Activated naive CD8-positive, alpha-beta T cell treated with anti-CD3 and anti-CD28 coated beads, Interleukin-2, amount 10 ng/mL, durations not matched to agents 7 days and 5 days (primary cell): Measurements from ENCODE around the gene DNPEP. TPM values are rescaled to one million over a fixed set of nuclear protein-coding genes. Genes with fewer than 3 reads are reported as not detected.

ENCODE experiments used
- ATAC-seq: fragments of 150-1000 bp; cut with Tn5 transposase; one replicate; pipeline ENCODE4 v1.10.0; 2021; ENCODE audit warnings: low read depth, moderate library complexity
- POLR2A ChIA-PET: fragments of 350-600 bp; sonication (Branson Sonifier 250); formaldehyde crosslinking; loops from one replicate; lab custom pipeline; 2021; ENCODE audit warnings: antibody characterized with exemption; lab: Charles Lee
- DNase-seq: peaks from one replicate; pipeline ENCODE4 v3.0.0; 2021
- H3K27ac Mint-ChIP-seq: one replicate; pipeline ENCODE4 v1.8.0; 2022; ENCODE audit warnings: mild to moderate bottlenecking, mixed read lengths
- H3K27me3 Mint-ChIP-seq: one replicate; pipeline ENCODE4 v1.8.0; 2022; ENCODE audit warnings: mild to moderate bottlenecking, moderate library complexity, mixed read lengths
- H3K36me3 Mint-ChIP-seq: one replicate; pipeline ENCODE4 v1.8.0; 2021; ENCODE audit warnings: mild to moderate bottlenecking, mixed read lengths
- H3K4me1 Mint-ChIP-seq: one replicate; pipeline ENCODE4 v1.8.0; 2021; ENCODE audit warnings: mixed read lengths
- H3K4me3 Mint-ChIP-seq: one replicate; pipeline ENCODE4 v1.8.0; 2022; ENCODE audit warnings: mild to moderate bottlenecking, moderate library complexity, mixed read lengths
- H3K9me3 Mint-ChIP-seq: one replicate; pipeline ENCODE4 v1.8.0; 2021; ENCODE audit warnings: mixed read lengths
- total RNA-seq, 2 experiments: library from RNA; stranded (reverse); gene quantifications; one replicate each; pipeline ENCODE4 v1.2.3, GENCODE V29; 2021

The DNPEP gene
- total RNA-seq, 2 experiments from 2014 or later, result 63.2 to 69.0 TPM

DNA sequence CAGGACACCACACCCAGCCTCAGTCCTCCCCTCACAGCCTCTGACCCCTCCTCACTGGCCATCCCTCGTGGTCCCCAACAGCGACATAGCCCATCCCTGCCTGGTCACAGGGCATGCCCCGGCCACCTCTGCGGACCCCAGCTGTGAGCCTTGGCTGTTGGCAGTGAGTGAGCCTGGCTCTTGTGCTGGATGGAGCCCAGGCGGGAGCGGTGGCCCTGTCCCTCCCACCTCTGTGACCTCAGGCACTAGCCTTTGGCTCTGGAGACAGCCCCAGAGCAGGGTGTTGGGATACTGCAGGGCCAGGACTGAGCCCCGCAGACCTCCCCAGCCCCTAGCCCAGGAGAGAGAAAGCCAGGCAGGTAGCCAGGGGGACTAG is 38.3 kb upstream of the DNPEP start:
- Mint-ChIP-seq H3K36me3 (no peaks in the 10 kb centered on the region), H3K4me1 (no peaks in the 10 kb centered on the region), H3K9me3 (no peaks in the 10 kb centered on the region), H3K27ac (no peak overlapping the region), H3K4me3 (no peak overlapping the region), H3K27me3 (peaks cover 30% of the 10 kb centered on the region)
- DNase-seq, result no peak
- POLR2A ChIA-PET, result no interaction called here
- no peak for ATAC-seq

- Mint-ChIP-seq H3K36me3 (no peaks in the 10 kb centered on the region), H3K4me1 (no peaks in the 10 kb centered on the region), H3K4me3 (no peak overlapping the region), H3K9me3 (no peaks in the 10 kb centered on the region), H3K27ac (no peak overlapping the region), H3K27me3 (peaks cover 34% of the 10 kb centered on the region)
- DNase-seq, result no peak
- POLR2A ChIA-PET, result no interaction called here
- ATAC-seq, result no peak
Observed at GRCh38 chr2:219425238-219426067, 37.7 kb upstream of the DNPEP start.

DNA sequence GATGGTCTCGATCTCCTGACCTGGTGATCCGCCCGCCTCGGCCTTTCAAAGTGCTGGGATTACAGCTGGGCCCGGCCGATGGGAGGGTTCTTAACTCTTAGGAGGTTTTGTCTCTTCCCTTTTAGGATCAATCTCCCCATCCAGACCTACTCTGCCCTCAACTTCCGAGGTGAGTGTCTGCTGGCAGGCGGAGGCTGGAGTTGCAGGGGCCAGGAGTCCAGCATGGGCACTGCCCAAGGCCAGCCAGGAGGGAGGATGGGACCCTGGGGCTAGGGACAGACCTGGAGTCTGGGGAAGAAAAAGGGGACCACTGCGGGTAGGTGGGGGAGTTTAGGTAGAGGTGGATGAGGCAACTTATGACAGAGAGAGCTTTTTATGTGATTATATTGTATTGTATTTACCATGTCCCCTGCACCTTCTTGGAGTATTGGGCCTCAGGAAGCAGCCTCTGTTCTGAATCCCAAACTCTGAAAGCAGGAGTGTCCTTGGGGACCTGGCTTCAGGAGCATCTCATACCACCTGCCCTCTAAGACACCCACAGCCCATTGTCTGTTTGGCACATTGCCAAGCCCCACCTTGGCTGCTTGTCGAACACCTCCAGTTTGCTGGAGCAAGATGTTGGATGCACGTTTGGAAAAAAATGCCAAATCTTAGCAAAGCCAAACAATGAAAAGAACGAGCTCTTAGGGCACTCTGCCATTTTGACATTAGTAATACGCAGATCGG is 36.1 kb upstream of the DNPEP start:
- Mint-ChIP-seq H3K4me1 (peaks cover 2% of the 10 kb centered on the region), H3K36me3 (no peaks in the 10 kb centered on the region), H3K27me3 (peaks cover 44% of the 10 kb centered on the region), H3K27ac (no peak overlapping the region), H3K9me3 (no peaks in the 10 kb centered on the region), H3K4me3 (no peak overlapping the region)
- ATAC-seq (no peak), DNase-seq (no peak)
- POLR2A ChIA-PET, result no interaction called here

DNA sequence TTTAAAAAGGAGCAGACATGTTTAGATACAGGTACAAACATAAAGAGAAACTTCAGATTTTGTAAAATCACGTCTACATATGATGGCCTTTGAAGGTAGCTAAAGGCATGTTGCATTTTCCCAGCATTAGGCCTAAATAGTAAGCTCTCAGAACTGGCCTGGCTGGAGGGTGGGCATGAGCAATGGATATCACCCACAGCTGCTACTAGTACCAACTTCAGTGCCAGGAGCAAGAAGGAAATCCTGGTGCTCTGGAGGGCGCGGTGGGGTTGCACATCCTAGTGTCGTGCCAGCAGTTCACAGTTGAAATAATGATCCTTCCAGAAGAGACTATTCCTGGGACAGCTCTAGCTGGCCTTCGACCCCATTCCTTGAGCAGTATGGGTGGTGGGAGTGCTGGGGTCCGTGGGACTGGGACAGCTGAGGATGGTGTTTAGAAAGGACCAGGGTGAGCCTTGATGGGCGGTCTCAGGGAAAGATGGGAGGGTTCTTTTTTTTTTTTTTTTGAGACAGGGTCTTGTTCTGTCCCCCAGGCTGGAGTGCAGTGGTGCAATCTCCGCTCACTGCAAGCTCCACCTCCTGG is 35.3 kb upstream of the DNPEP start:
- Mint-ChIP-seq H3K9me3 (no peaks in the 10 kb centered on the region), H3K36me3 (no peaks in the 10 kb centered on the region), H3K4me1 (peaks cover 2% of the 10 kb centered on the region), H3K27ac (no peak overlapping the region), H3K4me3 (no peak overlapping the region), H3K27me3 (peaks cover 43% of the 10 kb centered on the region)
- no peak for DNase-seq
- no peak for ATAC-seq
- POLR2A ChIA-PET, result no interaction called here

DNA sequence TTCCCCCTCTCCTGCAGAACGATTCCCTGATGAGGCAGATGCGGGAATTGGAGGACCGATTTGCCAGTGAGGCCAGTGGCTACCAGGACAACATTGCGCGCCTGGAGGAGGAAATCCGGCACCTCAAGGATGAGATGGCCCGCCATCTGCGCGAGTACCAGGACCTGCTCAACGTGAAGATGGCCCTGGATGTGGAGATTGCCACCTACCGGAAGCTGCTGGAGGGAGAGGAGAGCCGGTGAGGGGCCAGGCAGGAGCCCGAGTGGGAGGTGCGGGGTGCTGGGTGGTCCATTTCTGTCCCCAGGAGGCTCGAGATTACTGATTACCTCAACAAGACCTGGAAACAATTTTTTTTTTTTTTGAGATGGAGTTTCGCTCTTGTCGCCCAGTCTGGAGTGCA is 33.6 kb upstream of the DNPEP start:
- Mint-ChIP-seq H3K9me3 (no peaks in the 10 kb centered on the region), H3K4me3 (no peak overlapping the region), H3K27ac (no peak overlapping the region), H3K4me1 (peaks cover 2% of the 10 kb centered on the region), H3K36me3 (no peaks in the 10 kb centered on the region), H3K27me3 (peaks cover 31% of the 10 kb centered on the region)
- no peak for ATAC-seq
- POLR2A ChIA-PET, result no interaction called here
- DNase-seq, result no peak

DNA sequence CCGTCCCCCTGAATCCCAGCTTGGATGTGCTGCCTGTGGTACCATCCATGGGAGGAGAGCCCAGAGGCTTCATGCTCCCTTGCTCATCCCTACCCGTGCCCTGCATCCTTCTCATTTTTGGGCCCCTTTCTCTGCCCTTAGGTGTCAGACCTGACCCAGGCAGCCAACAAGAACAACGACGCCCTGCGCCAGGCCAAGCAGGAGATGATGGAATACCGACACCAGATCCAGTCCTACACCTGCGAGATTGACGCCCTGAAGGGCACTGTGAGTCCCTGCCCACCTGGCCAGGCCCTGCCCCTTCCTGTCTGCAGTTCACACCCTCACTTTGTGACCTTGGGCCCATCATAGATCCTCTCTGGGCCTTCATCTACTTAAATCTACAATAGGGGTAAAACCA is 33.0 kb upstream of the DNPEP start:
- no peak overlapping the region for H3K4me3 Mint-ChIP-seq
- ATAC-seq, result no peak
- POLR2A ChIA-PET, result no interaction called here
- H3K27ac Mint-ChIP-seq, result no peak overlapping the region
- H3K4me1 Mint-ChIP-seq, result peaks cover 2% of the 10 kb centered on the region
- H3K27me3 Mint-ChIP-seq, result peaks cover 33% of the 10 kb centered on the region
- H3K36me3 Mint-ChIP-seq, result no peaks in the 10 kb centered on the region
- no peaks in the 10 kb centered on the region for H3K9me3 Mint-ChIP-seq
- no peak for DNase-seq

- Mint-ChIP-seq H3K9me3 (no peaks in the 10 kb centered on the region), H3K4me1 (peaks cover 2% of the 10 kb centered on the region), H3K27ac (no peak overlapping the region), H3K36me3 (no peaks in the 10 kb centered on the region), H3K4me3 (no peak overlapping the region), H3K27me3 (peaks cover 41% of the 10 kb centered on the region)
- ATAC-seq (peak; percentile 32), DNase-seq (no peak)
- POLR2A ChIA-PET, result no interaction called here
Observed at GRCh38 chr2:219419331-219420197, 31.9 kb upstream of the DNPEP start.

DNA sequence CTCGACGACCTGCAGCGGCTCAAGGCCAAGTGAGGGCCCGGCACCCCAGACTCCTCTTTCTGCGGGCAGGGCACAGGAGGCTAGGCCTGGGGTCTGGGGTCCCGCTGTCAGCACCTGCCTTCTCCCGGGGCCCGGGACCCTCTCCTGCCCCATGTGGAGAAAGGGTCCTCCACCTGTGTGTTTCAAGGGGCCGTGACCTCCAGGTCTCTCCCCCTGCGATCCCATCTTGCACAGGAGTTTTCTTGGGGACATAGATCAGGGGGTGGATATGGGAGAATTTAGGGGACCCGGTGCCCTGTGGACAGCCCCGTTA is 31.3 kb upstream of the DNPEP start:
- Mint-ChIP-seq H3K4me1 (peaks cover 2% of the 10 kb centered on the region), H3K9me3 (no peaks in the 10 kb centered on the region), H3K4me3 (no peak overlapping the region), H3K27me3 (peaks cover 37% of the 10 kb centered on the region), H3K27ac (no peak overlapping the region), H3K36me3 (no peaks in the 10 kb centered on the region)
- POLR2A ChIA-PET, result no interaction called here
- ATAC-seq (no peak), DNase-seq (no peak)

- no peaks in the 10 kb centered on the region for H3K36me3 Mint-ChIP-seq
- H3K27ac Mint-ChIP-seq, result no peak within 1 kb of the TSS
- no peaks in the 10 kb centered on the region for H3K9me3 Mint-ChIP-seq
- POLR2A ChIA-PET, result no interaction called here
- ATAC-seq (peak; percentile 21), DNase-seq (no peak)
- peaks cover 2% of the 10 kb centered on the region for H3K4me1 Mint-ChIP-seq
- H3K27me3 Mint-ChIP-seq, result peaks cover 42% of the 10 kb centered on the region
- no peak within 1 kb of the TSS for H3K4me3 Mint-ChIP-seq
Observed at GRCh38 chr2:219418155-219419011, 30.7 kb upstream of the DNPEP start, which contains the start of gene DES. Gene DES (plus strand): TSS chr2:219418377. CDS start chr2:219418463, 86 bp downstream.

- Mint-ChIP-seq H3K4me1 (peaks cover 2% of the 10 kb centered on the region), H3K36me3 (no peaks in the 10 kb centered on the region), H3K27me3 (peaks cover 48% of the 10 kb centered on the region), H3K4me3 (no peak overlapping the region), H3K27ac (no peak overlapping the region), H3K9me3 (peaks cover 4% of the 10 kb centered on the region)
- POLR2A ChIA-PET, result no interaction called here
- ATAC-seq (no peak), DNase-seq (no peak)
Observed at GRCh38 chr2:219417374-219417773, 29.7 kb upstream of the DNPEP start.

- ATAC-seq, result no peak
- peaks cover 5% of the 10 kb centered on the region for H3K9me3 Mint-ChIP-seq
- no peaks in the 10 kb centered on the region for H3K36me3 Mint-ChIP-seq
- no peak for DNase-seq
- POLR2A ChIA-PET, result no interaction called here
- H3K27ac Mint-ChIP-seq, result no peak overlapping the region
- H3K4me3 Mint-ChIP-seq, result no peak overlapping the region
- H3K27me3 Mint-ChIP-seq, result peaks cover 46% of the 10 kb centered on the region
- H3K4me1 Mint-ChIP-seq, result peaks cover 2% of the 10 kb centered on the region
Observed at GRCh38 chr2:219416938-219417337, 29.2 kb upstream of the DNPEP start.

DNA sequence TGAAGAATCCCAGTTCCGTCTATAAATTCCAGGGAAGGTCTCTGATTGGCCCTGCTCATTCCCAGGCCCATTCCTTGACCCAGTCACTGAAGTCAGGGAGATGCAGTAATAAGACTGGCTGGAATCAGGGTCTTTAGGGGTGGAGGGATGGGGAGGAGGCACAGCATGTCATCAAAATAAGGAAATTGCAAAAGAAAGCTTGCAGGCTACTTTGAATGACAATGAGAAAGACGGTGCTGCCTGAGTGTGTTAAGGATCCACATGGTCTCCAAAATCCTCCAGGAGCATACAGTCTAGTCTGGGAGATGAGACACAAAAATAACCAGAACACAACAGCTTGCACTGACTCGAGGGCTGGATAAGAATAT is 28.5 kb upstream of the DNPEP start:
- peaks cover 2% of the 10 kb centered on the region for H3K4me1 Mint-ChIP-seq
- no peak overlapping the region for H3K27ac Mint-ChIP-seq
- no peak overlapping the region for H3K4me3 Mint-ChIP-seq
- H3K36me3 Mint-ChIP-seq, result no peaks in the 10 kb centered on the region
- ATAC-seq (no peak), DNase-seq (no peak)
- peaks cover 5% of the 10 kb centered on the region for H3K9me3 Mint-ChIP-seq
- H3K27me3 Mint-ChIP-seq, result peaks cover 42% of the 10 kb centered on the region
- POLR2A ChIA-PET, result interaction anchor here (0.9 kb wide), 1 partner anchor 12 kb away, joined by 3 read pairs; no protein-coding TSS in a partner anchor
